ENCODE data around the gene NR3C2.
A peak's percentile ranks its signal among the peaks of the same experiment; 100 is the strongest.
"Not testable (repeated sequence)": the region's sequence is repeated elsewhere in the genome, so short reads cannot be mapped to it uniquely, and the experiment has no call there.

The NR3C2 gene

GRCh38 chr4:148216866-148217814 is 225.1 kb downstream of the NR3C2 start:
- DNase-seq (ENCODE audit: low spot score) = peak; percentile 29

- DNase-seq (ENCODE audit: low spot score) = no peak
These were observed 225.9 kb downstream of the NR3C2 start for GRCh38 chr4:148216321-148216720.

DNA sequence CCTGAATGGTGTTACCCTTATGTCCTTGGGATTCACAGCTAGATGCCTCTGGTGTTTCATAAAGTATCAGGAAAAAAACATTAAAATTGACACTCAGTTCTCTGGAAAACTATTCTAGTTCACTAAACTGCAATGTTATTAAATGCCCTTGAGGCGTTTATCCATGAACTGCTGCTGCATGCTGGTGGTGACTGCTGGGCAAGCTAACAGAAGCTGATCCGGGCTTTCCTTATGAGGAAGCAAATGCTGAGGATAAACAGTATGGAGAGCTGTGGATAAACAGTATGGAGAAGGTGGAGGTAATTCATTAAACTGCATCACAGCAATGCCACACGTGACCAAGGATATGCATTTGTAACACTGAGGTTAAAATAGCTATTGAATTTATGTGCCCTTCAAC is 227.0 kb downstream of the NR3C2 start:
- no peak for DNase-seq (ENCODE audit: low spot score)

DNA sequence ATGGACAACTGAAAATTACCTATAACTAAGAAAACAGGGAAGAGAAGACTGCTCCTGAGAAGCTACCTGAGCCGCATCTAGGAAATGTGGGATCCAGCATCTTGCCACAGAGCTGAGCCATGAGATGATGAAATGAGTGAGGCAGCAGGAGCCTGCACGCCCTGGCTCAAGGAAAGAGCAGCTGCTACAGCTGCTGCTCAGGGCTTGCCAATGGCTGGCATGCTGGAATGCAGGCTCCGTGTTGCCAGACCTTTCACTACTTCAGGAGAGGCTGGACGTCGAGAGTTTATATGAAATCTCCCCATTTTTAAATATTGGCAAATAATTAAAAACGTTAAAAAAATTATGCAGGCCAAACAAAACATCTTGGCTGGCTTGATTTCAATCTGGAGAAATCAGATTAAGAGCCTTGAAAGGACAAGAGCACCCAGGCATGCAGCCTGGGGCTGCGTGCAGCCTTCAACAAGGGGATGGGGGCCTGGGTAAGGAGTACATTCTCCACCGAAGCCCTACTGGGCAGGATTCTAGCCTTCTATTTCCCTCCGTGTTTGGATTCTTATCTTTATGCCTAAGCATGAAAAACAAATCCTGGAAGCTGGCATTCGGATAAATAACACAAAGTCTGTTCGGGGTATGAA is 227.6 kb downstream of the NR3C2 start:
- DNase-seq (ENCODE audit: low spot score) = no peak

GRCh38 chr4:148211533-148211932 is 230.7 kb downstream of the NR3C2 start:
- no peak for DNase-seq (ENCODE audit: low spot score)

DNA sequence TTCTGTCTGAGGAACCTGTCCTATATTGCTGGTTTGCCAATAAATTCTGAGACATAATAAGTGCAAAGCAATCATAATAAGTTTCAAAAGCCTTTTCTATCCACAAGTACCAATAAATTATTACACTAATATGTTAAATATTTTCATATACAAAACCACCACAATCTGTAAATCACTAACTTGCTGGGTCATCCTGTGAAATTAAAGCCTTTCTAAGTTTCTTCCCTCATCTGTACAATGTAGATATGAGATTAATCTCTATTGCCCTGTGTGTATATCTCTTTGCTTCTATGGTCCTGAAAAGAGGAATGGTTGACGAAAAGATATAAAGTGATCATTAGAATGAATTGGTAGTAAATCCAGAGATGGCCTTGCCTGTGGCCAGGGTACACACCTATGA is 231.6 kb downstream of the NR3C2 start:
- no peak for DNase-seq (ENCODE audit: low spot score)

DNA sequence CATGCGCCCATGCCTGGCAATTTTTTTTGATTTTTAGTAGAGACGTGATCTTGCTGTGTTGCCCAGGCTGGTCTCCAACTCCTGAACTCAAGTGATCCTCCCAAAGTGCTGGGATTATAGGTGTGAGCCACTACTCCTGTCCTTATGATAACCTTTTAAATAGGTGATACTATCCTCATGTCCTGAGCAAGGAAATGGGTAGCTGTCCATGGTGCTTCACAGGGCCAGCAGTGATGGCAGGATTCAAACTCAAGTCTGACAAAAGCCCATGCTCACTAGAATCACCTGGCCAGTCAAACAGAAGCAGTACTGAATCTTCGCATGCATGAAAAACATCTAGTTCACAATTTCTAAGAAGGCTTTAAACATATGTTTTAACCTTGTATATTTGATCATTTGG is 235.1 kb downstream of the NR3C2 start:
- no peak for DNase-seq (ENCODE audit: low spot score)

- no peak for DNase-seq (ENCODE audit: low spot score)
These were observed 236.7 kb downstream of the NR3C2 start for GRCh38 chr4:148205476-148205875.

DNA sequence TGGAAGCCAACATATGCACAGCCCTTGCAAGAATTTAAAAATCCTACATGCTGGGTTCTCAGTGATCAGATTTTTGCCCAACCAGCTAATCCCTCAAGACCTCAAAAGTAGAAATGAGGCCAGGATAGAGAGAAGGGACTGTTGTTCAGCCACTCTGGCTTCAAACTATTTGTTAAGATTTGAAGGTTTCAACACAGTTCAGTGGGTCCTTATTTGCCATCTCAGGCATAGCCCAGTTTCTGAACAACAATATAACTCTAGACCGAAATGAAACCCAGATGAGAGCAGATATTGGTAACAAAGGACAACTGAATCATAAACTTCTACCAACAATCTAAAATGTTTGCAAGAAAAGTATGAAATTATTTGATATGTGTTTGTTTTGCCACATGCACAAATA is 237.3 kb downstream of the NR3C2 start:
- DNase-seq (ENCODE audit: low spot score) = no peak

- DNase-seq (ENCODE audit: low spot score) = no peak
These were observed 238.0 kb downstream of the NR3C2 start for GRCh38 chr4:148204171-148204570.

GRCh38 chr4:148203056-148203898 is 238.9 kb downstream of the NR3C2 start:
- DNase-seq (ENCODE audit: low spot score) = no peak

GRCh38 chr4:148200960-148201359 is 241.3 kb downstream of the NR3C2 start:
- no peak for DNase-seq (ENCODE audit: low spot score)

GRCh38 chr4:148196164-148196563 is 246.1 kb downstream of the NR3C2 start:
- no peak for DNase-seq (ENCODE audit: low spot score)

- no peak for DNase-seq (ENCODE audit: low spot score)
These were observed 249.7 kb downstream of the NR3C2 start for GRCh38 chr4:148192526-148192925.

- DNase-seq (ENCODE audit: low spot score) = not testable (repeated sequence)
These were observed 254.6 kb downstream of the NR3C2 start for GRCh38 chr4:148187454-148188222.

DNA sequence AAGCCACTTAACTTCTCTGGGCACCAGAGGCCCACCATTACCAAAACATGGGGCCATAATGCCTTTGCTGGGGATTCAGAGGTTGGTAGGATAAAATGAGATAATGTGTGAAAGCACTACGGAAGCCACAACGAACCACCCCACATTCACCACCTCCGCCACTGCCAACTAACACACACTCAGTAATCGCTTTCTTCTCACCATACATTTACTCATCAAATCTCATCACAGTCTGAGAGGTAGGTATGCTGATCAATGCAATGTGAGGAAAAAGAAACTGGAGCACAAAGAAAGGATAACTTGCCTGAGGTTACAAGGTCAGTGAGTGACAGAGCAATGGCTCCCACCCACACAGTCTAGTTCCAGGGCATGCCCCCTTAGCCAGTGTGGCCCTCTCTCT is 257.3 kb downstream of the NR3C2 start:
- DNase-seq (ENCODE audit: low spot score) = no peak

DNA sequence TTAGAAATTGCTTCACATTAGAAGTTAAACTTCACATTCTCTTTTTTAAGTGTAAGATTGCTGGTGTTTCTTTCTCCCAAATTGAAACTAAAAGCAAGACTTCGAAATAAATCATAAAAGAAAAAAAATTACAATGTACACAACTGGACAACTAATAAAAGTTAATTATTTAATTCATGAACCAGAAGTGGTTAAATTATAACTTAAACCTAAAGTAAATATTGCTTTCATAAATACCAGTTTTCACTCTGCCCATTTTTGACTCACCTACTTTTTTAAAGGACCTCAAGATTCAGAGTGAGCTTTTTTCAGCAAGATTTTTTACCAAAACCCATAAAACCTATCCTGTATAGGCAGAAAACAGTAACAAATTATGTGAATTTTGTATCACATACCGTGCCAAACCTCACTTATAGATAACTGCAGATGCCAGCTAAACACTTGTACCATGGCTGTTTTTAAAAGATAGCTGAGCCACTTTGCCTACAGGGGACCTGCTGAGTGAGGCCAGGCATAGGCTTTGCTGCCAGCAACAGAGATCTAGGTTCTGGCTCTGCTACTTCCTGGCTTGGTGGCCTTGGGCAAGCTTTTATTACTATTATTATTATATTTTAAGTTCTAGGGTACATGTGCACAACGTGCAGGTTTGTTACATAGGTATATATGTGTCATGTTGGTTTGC is 259.8 kb downstream of the NR3C2 start:
- DNase-seq (ENCODE audit: low spot score) = no peak

DNA sequence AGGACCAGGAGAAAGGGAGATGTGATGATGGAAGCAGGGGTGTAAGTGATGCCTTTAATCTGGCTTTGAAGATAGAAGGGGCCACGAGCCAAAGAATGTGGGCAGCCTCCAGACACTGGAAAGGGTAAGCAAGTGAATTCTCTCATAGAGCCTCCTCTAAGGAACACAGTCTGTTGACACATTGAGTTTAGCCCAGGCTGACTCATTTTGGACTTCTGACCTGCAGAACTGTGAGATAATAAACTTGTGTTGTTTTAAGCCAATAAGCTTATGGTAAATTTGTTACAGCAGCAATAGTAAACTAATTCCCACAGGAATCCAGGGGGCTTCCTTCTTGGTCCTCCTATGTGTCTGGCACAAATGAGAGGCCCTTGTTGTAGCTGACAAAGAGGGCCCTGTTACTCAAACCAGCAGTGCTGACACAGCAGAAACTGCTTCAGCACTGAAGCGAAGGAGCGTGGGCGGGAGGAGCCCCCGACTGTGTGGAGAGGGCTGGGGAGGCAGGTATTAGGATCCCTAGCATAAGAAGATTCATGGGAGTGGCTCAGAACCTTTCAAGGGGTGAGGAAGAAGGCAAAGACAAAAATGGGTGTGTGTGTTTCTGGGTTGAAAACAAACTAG is 268.7 kb downstream of the NR3C2 start:
- DNase-seq (ENCODE audit: low spot score) = no peak

DNA sequence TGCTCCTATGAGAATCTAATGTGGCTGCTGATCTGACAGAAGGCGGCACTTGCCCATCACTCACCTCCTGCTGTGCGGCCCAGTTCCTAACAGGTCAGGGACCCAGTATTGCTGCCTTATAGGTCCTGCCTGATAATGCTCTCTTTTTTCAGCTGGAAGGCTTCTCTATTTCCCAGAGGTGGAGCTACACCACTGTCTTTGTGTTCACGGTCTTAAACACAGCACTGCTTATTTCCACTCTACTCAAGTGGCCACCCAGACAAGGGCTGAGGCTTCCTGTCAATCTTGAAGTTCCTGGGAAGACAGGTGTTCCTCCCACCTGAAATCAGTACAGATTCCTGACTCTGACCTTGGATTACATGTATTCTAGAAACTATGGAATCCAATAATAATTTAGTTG is 270.6 kb downstream of the NR3C2 start:
- no peak for DNase-seq (ENCODE audit: low spot score)

Data from CD4-positive, alpha-beta T cell treated with Interleukin-6 at 100 ng/mL for 8 hours (primary cell).